Measurements from ENCODE around the gene CD7. TPM values are rescaled to one million over a fixed set of nuclear protein-coding genes. Genes with fewer than 3 reads are reported as not detected.

CD7 gene
- polyA plus RNA-seq, 1 of the 3 experiments (the other 2 are of a cell fraction) = 0.07 TPM

DNA sequence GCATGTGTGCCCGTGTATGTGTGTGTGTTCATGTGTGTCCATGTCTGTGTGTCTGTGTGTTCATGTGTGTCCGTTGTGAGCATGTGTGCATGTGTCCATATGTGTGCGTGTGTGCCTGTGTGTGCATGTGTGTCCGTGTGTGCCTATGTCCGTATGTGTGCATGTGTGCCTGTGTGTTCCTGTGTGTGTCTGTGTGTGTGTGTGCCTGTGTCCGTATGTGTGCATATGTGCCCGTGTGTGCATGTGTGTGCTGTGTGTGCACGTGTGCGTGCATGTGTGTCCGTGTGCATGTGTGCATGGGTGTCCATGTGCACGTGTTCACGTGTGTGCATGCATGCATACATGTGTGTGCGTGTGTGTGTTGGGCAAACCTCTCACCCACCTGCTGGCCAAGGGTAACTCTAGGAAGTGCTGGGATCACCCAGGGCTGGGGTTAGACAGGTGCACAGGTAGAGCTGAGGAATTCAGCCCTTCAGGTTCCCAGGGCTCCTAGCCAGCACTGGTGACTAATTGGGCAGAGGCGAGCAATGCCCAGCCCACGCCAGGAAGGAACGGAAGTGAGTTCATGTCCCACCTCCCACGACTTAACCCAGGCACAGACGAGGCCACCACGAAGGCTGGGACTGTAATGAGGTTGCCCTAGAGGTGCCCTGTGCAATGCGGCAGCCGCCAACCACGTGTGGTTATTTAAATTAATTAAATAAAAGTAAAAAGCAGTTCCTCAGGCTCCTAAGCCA lies 35.7 kb downstream of the CD7 start:
- Histone ChIP-seq H3K27me3 (ENCODE audit: insufficient read depth) (no peaks in the 10 kb centered on the region), H3K4me2 (peak overlapping the region; percentile 72), H2AFZ (ENCODE audit: low read depth) (peak overlapping the region; percentile 67), H3K4me3 (ENCODE audit: low read depth in 2 of 2, low read length in 1 of 2) (no peak overlapping the region), H3K9ac (no peak overlapping the region), H3K36me3 (replicated peaks in 1 of 2; ENCODE audit: control insufficient read depth in 1 of 2, insufficient read depth in 2 of 2, low read length in 1 of 2) (no peaks in the 10 kb centered on the region), H4K20me1 (ENCODE audit: insufficient read depth) (no peaks in the 10 kb centered on the region), H3K9me2 (no peaks in the 10 kb centered on the region), H3K79me2 (ENCODE audit: insufficient read depth) (no peaks in the 10 kb centered on the region), H3K9me3 (no peaks in the 10 kb centered on the region), H3F3A (replicated peaks; ENCODE audit: insufficient read depth) (peaks cover 8% of the 10 kb centered on the region), H3K4me1 (ENCODE audit: control insufficient read depth in 1 of 2, insufficient read depth in 2 of 2, low read depth in 1 of 2, low read length in 1 of 2) (peaks cover 23% of the 10 kb centered on the region in 2 experiments; a peak in 3 of 4 replicates), H3K27ac (ENCODE audit: low read depth in 2 of 2, low read length in 1 of 2) (no peak overlapping the region; a peak in 1 of 4 replicates)
- ChIA-PET CTCF (interaction anchor here (2.9 kb wide), 1 partner anchor 45 kb away, joined by 24 read pairs; no protein-coding TSS in a partner anchor), POLR2A (interaction anchor here (3.6 kb wide), 1 partner anchor 11 kb away, joined by 48 read pairs; no protein-coding TSS in a partner anchor)
- DNase-seq = no peak
- TF ChIP-seq, protein P1, sequence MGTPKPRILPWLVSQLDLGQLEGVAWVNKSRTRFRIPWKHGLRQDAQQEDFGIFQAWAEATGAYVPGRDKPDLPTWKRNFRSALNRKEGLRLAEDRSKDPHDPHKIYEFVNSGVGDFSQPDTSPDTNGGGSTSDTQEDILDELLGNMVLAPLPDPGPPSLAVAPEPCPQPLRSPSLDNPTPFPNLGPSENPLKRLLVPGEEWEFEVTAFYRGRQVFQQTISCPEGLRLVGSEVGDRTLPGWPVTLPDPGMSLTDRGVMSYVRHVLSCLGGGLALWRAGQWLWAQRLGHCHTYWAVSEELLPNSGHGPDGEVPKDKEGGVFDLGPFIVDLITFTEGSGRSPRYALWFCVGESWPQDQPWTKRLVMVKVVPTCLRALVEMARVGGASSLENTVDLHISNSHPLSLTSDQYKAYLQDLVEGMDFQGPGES (IDR thresholded peaks at IDR 0.05; ENCODE audit: low read depth, low read length) = no peak
- TF ChIP-seq MEF2A (IDR thresholded peaks at IDR 0.05; ENCODE audit: borderline replicate concordance, low read depth) = no peak
- TF ChIP-seq SIN3A (IDR thresholded peaks at IDR 0.05; ENCODE audit: borderline replicate concordance, low read depth, low read length) = no peak
- TF ChIP-seq, protein P2, sequence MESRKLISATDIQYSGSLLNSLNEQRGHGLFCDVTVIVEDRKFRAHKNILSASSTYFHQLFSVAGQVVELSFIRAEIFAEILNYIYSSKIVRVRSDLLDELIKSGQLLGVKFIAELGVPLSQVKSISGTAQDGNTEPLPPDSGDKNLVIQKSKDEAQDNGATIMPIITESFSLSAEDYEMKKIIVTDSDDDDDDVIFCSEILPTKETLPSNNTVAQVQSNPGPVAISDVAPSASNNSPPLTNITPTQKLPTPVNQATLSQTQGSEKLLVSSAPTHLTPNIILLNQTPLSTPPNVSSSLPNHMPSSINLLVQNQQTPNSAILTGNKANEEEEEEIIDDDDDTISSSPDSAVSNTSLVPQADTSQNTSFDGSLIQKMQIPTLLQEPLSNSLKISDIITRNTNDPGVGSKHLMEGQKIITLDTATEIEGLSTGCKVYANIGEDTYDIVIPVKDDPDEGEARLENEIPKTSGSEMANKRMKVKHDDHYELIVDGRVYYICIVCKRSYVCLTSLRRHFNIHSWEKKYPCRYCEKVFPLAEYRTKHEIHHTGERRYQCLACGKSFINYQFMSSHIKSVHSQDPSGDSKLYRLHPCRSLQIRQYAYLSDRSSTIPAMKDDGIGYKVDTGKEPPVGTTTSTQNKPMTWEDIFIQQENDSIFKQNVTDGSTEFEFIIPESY (IDR thresholded peaks at IDR 0.05; ENCODE audit: borderline replicate concordance, low read depth) = no peak
- no peak for TF ChIP-seq RFX5 (IDR thresholded peaks at IDR 0.05; ENCODE audit: low read length)
- no peak for TF ChIP-seq TAF1 (IDR thresholded peaks at IDR 0.05; ENCODE audit: borderline replicate concordance, low read depth, low read length)
- TF ChIP-seq GATA2 (CRISPR knock-in tag; IDR thresholded peaks at IDR 0.05) = no peak
- TF ChIP-seq MXI1 (IDR thresholded peaks at IDR 0.05; ENCODE audit: low read depth, low read length) = no peak
- no peak for TF ChIP-seq ELF1 (IDR thresholded peaks at IDR 0.05)
- TF ChIP-seq, protein P3, sequence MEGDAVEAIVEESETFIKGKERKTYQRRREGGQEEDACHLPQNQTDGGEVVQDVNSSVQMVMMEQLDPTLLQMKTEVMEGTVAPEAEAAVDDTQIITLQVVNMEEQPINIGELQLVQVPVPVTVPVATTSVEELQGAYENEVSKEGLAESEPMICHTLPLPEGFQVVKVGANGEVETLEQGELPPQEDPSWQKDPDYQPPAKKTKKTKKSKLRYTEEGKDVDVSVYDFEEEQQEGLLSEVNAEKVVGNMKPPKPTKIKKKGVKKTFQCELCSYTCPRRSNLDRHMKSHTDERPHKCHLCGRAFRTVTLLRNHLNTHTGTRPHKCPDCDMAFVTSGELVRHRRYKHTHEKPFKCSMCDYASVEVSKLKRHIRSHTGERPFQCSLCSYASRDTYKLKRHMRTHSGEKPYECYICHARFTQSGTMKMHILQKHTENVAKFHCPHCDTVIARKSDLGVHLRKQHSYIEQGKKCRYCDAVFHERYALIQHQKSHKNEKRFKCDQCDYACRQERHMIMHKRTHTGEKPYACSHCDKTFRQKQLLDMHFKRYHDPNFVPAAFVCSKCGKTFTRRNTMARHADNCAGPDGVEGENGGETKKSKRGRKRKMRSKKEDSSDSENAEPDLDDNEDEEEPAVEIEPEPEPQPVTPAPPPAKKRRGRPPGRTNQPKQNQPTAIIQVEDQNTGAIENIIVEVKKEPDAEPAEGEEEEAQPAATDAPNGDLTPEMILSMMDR (IDR thresholded peaks at IDR 0.05) = no peak
- TF ChIP-seq, protein P4, sequence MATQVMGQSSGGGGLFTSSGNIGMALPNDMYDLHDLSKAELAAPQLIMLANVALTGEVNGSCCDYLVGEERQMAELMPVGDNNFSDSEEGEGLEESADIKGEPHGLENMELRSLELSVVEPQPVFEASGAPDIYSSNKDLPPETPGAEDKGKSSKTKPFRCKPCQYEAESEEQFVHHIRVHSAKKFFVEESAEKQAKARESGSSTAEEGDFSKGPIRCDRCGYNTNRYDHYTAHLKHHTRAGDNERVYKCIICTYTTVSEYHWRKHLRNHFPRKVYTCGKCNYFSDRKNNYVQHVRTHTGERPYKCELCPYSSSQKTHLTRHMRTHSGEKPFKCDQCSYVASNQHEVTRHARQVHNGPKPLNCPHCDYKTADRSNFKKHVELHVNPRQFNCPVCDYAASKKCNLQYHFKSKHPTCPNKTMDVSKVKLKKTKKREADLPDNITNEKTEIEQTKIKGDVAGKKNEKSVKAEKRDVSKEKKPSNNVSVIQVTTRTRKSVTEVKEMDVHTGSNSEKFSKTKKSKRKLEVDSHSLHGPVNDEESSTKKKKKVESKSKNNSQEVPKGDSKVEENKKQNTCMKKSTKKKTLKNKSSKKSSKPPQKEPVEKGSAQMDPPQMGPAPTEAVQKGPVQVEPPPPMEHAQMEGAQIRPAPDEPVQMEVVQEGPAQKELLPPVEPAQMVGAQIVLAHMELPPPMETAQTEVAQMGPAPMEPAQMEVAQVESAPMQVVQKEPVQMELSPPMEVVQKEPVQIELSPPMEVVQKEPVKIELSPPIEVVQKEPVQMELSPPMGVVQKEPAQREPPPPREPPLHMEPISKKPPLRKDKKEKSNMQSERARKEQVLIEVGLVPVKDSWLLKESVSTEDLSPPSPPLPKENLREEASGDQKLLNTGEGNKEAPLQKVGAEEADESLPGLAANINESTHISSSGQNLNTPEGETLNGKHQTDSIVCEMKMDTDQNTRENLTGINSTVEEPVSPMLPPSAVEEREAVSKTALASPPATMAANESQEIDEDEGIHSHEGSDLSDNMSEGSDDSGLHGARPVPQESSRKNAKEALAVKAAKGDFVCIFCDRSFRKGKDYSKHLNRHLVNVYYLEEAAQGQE (IDR thresholded peaks at IDR 0.05; ENCODE audit: low read depth, low read length) = no peak
- no peak for TF ChIP-seq FOSL2 (IDR thresholded peaks at IDR 0.05; ENCODE audit: borderline replicate concordance, low read depth)
- no peak for TF ChIP-seq CHD2 (IDR thresholded peaks at IDR 0.05; ENCODE audit: low read length, partially characterized antibody)
- TF ChIP-seq, protein P5, sequence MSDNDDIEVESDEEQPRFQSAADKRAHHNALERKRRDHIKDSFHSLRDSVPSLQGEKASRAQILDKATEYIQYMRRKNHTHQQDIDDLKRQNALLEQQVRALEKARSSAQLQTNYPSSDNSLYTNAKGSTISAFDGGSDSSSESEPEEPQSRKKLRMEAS (IDR thresholded peaks at IDR 0.05; ENCODE audit: low read depth) = peak; percentile 49
- TF ChIP-seq NFIC (IDR thresholded peaks at IDR 0.05; ENCODE audit: borderline replicate concordance) = peak; percentile 53; the same call in 1 of the 2 replicates
- TF ChIP-seq, protein P6, sequence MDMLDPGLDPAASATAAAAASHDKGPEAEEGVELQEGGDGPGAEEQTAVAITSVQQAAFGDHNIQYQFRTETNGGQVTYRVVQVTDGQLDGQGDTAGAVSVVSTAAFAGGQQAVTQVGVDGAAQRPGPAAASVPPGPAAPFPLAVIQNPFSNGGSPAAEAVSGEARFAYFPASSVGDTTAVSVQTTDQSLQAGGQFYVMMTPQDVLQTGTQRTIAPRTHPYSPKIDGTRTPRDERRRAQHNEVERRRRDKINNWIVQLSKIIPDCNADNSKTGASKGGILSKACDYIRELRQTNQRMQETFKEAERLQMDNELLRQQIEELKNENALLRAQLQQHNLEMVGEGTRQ (IDR thresholded peaks at IDR 0.05; ENCODE audit: borderline replicate concordance, low read depth, low read length) = no peak
- TF ChIP-seq EP300 (IDR thresholded peaks at IDR 0.05; ENCODE audit: borderline replicate concordance in 1 of 2, low read depth in 1 of 2, low read length in 1 of 2) = no peak
- 74% methylated on average over 21 of the region's 22 CpGs for WGBS (ENCODE audit: low lambda C conversion rate)

Measured in SK-N-SH (cell line).